K562 (cell line): ENCODE results near the gene SFXN2. TPM values are rescaled to one million over a fixed set of nuclear protein-coding genes. Genes with fewer than 3 reads are reported as not detected.

Experiments used
- ATAC-seq: fragments of 200-7000 bp; cut with Tn5 transposase; 3 replicates; pipeline ENCODE4 v1.9.1; 2020; ENCODE audit warnings: moderate library complexity
- BruUV-seq: library from RNA; stranded (reverse); fragments of 400-500 nt; replicated peaks from 2 replicates; lab custom pipeline; 2021; lab: Mats Ljungman, UMichigan
- CTCF ChIA-PET: fragments of 300-600 bp; formaldehyde crosslinking; extraction: SDS; loops from one replicate; lab custom pipeline; 2021; ENCODE audit warnings: low intra/inter-chr PET ratio; lab: Yijun Ruan, JAX
- POLR2A ChIA-PET: fragments of 300-600, 350-650 bp; sonication (Branson Sonifier 250); formaldehyde crosslinking; extraction: SDS; loops from one replicate; lab custom pipeline; 2021; ENCODE audit warnings: antibody characterized with exemption, inconsistent platforms; lab: Yijun Ruan, JAX
- DNase-seq, 4 experiments: peaks; one replicate each; pipeline versions ENCODE4 v3.0.0 to v3.0.0-alpha.2; 2011 to 2018; ENCODE audit warnings: low spot score in 3 of 4, mixed read lengths in 3 of 4; ENCODE audit errors: extremely low read depth in 1 of 4
- FAIRE-seq: peaks from 2 replicates; lab custom pipeline; 2011; peaks lifted over from hg19 to GRCh38; lab: Jason Lieb, UNC
- H2AFZ ChIP-seq: 2 replicates; pipeline ENCODE4 v1.6.0; 2011; ENCODE audit warnings: low read depth, low read length, control low read depth, inconsistent platforms
- H3K27ac ChIP-seq: fragments of 200-600 bp; 3 replicates; pipeline ENCODE4 v1.8.0; 2011; ENCODE audit warnings: low read depth, mild to moderate bottlenecking, control low read depth, inconsistent platforms, low read length, moderate library complexity, mixed read lengths; ENCODE audit errors: extremely low read depth
- H3K27me3 ChIP-seq, 2 experiments: fragments of 300-600 bp in 1 of 2; 2 replicates in 1 of 2; 3 replicates in 1 of 2; pipeline versions ENCODE4 v1.6.0 to v1.8.0; 2011; ENCODE audit warnings: inconsistent platforms in 2 of 2, low read length in 2 of 2, mild to moderate bottlenecking in 1 of 2, mixed read lengths in 1 of 2, moderate library complexity in 1 of 2; ENCODE audit not compliant: control insufficient read depth in 2 of 2, insufficient read depth in 2 of 2
- H3K36me3 ChIP-seq: fragments of 300-600 bp; 3 replicates; pipeline ENCODE4 v1.8.0; 2011; ENCODE audit warnings: mild to moderate bottlenecking, low read length, inconsistent platforms; ENCODE audit not compliant: control insufficient read depth, insufficient read depth
- H3K4me1 ChIP-seq, 2 experiments: fragments of 200-600 bp in 1 of 2; replicated peaks in 1 of 2; 2 replicates in 1 of 2; 3 replicates in 1 of 2; pipeline versions ENCODE4 v1.5.1 to v1.8.0; 2011; ENCODE audit warnings: inconsistent platforms in 2 of 2, low read length in 2 of 2, mild to moderate bottlenecking in 1 of 2, mixed read lengths in 1 of 2, moderate library complexity in 1 of 2; ENCODE audit not compliant: control insufficient read depth in 2 of 2, insufficient read depth in 2 of 2
- H3K4me2 ChIP-seq: 2 replicates; pipeline ENCODE4 v1.6.1; 2011; ENCODE audit warnings: low read length, control low read depth, inconsistent platforms, mixed read lengths; ENCODE audit not compliant: insufficient read depth
- H3K4me3 ChIP-seq: fragments of 200-600 bp; sonication (generic), shearing (Covaris generic); 2 replicates; pipeline ENCODE4 v1.5.1; 2016; ENCODE audit warnings: control low read depth, inconsistent platforms
- H3K79me2 ChIP-seq: fragments of 200-600 bp; 3 replicates; pipeline ENCODE4 v1.8.0; 2011; ENCODE audit warnings: low read length, inconsistent platforms; ENCODE audit not compliant: control insufficient read depth, insufficient read depth
- H3K9ac ChIP-seq, 2 experiments: 2 replicates each; pipeline versions ENCODE4 v1.6.0 to v1.6.1; 2011; ENCODE audit warnings: low read depth in 2 of 2, low read length in 2 of 2, control low read depth in 1 of 2, inconsistent platforms in 1 of 2, mild to moderate bottlenecking in 1 of 2, mixed read lengths in 1 of 2; ENCODE audit not compliant: insufficient read depth in 1 of 2
- H3K9me1 ChIP-seq: one replicate; pipeline ENCODE4 v1.6.0; 2011; ENCODE audit warnings: inconsistent platforms, mild to moderate bottlenecking, low read length, moderate library complexity; ENCODE audit not compliant: control insufficient read depth, insufficient read depth
- H3K9me3 ChIP-seq: replicated peaks from 2 replicates; pipeline ENCODE4 v1.5.1; 2011; ENCODE audit warnings: low read depth, low read length, inconsistent platforms; ENCODE audit not compliant: control insufficient read depth, insufficient read depth
- H4K20me1 ChIP-seq: replicated peaks from 2 replicates; pipeline ENCODE4 v1.6.1; 2011; ENCODE audit warnings: low read length, inconsistent platforms, mixed read lengths; ENCODE audit not compliant: control insufficient read depth, insufficient read depth
- ZNF592 ChIP-seq: fragments of 450-650 bp; IDR thresholded peaks from 2 replicates; pipeline ENCODE4 v1.6.1; 2017; ENCODE audit warnings: antibody characterized with exemption, mild to moderate bottlenecking
- WGBS: fragments of 100-300 bp; shearing (Covaris generic); methylation state at CpG from one replicate; pipeline ENCODE4 v1.1.6; 2016; ENCODE audit warnings: low coverage, mixed read lengths; ENCODE audit not compliant: insufficient coverage; ENCODE audit errors: missing lambda C conversion rate; 5-methylcytosine and 5-hydroxymethylcytosine counted together
- in situ Hi-C: fragments of 300-500 bp; cut with MboI; formaldehyde crosslinking; loops from 4 replicates; pipeline ENCODE4 v1.15.0; 2018; ENCODE audit warnings: inconsistent platforms, mixed read lengths
- intact Hi-C: fragments of 100-400 bp; cut with micrococcal nuclease; formaldehyde crosslinking; loops from 2 replicates; pipeline ENCODE4 v1.14.2; 2022
- polyA plus RNA-seq, 8 experiments: library from polyadenylated mRNA; depleted of rRNA in 4 of 8; stranded (reverse) in 5 of 8; unstranded in 3 of 8; fragments of >200 nt; fragmentation: Nextera tagmentation in 2 of 8; fragmentation: Illumina TruSeq in 1 of 8; extraction: Ambion mirVana in 2 of 8; extraction: Trizol in 1 of 8; gene quantifications; 2 replicates each; pipeline versions ENCODE4 v1.2.1 to v1.2.3, GENCODE V29; 2011 to 2014; ENCODE audit warnings: inconsistent platforms in 1 of 8, missing spikeins in 1 of 8
- total RNA-seq, 7 experiments: library from RNA; depleted of rRNA in 6 of 7; stranded (reverse); fragments of >200 nt in 6 of 7; fragmentation: Illumina TruSeq in 2 of 7; extraction: Trizol in 2 of 7; gene quantifications; 2 replicates each; pipeline versions ENCODE4 v1.2.1 to v1.2.3, GENCODE V29; 2011 to 2021; ENCODE audit warnings: low replicate concordance in 1 of 7

The SFXN2 gene
- total and polyA plus RNA-seq, 9 of the 15 experiments (the other 6 are each of a cell fraction or from before 2014, with no cell fraction given) = 7.3 to 23.8 (median 15.7) TPM

- no peak for ATAC-seq
- H3K4me1 ChIP-seq = peaks cover 10 to 23% of the 10 kb centered on the region in 2 experiments
- H3K4me3 ChIP-seq = no peak overlapping the region
- POLR2A ChIA-PET = interaction anchor here (0.9 to 1.7 kb wide), 3 partner anchors 9 to 20 kb away, joined by 3 to 12 read pairs (median 3); no protein-coding TSS in a partner anchor
- H3K4me2 ChIP-seq = no peak overlapping the region
- DNase-seq = no peak
- no peak for FAIRE-seq
- no peak overlapping the region for H3K9ac ChIP-seq
- H2AFZ ChIP-seq = no peak overlapping the region
- in situ Hi-C loops (no loop called here), intact Hi-C loops (no loop called here)
- no peaks in the 10 kb centered on the region for H3K9me1 ChIP-seq
- H3K36me3 ChIP-seq = no peaks in the 10 kb centered on the region
- H3K27ac ChIP-seq = no peak overlapping the region
- BruUV-seq = no TSS peak
- no peaks in the 10 kb centered on the region for H3K79me2 ChIP-seq
- 74% methylated on average over 6 of the region's 9 CpGs for WGBS
- no peaks in the 10 kb centered on the region for H4K20me1 ChIP-seq
- no peaks in the 10 kb centered on the region for H3K9me3 ChIP-seq
- no peaks in the 10 kb centered on the region for H3K27me3 ChIP-seq
- TF ChIP-seq ZNF592 = no peak
- TF ChIP-seq, all 486 proteins: peak for 0
- CTCF ChIA-PET = no interaction called here
These were observed 48.4 kb upstream of the SFXN2 start for GRCh38 chr10:102665904-102666509.
